GM23248 (cell line): ENCODE data around the gene FCN3. TPM values are rescaled to one million over a fixed set of nuclear protein-coding genes. Genes with fewer than 3 reads are reported as not detected.

Experiments
- DNase-seq: peaks from one replicate; pipeline ENCODE4 v3.0.0-alpha.2; 2015
- H2AFZ ChIP-seq: fragments of 200-600 bp; sonication (generic); 2 replicates; pipeline ENCODE4 v1.6.1; 2016; ENCODE audit warnings: antibody characterized with exemption
- H3F3A ChIP-seq: fragments of 200-600 bp; sonication (generic); 2 replicates; pipeline ENCODE4 v1.6.1; 2016; ENCODE audit warnings: mild to moderate bottlenecking, antibody characterized with exemption, mixed run types; ENCODE audit not compliant: insufficient read depth
- H3K27ac ChIP-seq: fragments of 200-600 bp; sonication (generic); 2 replicates; pipeline ENCODE4 v1.5.1; 2016; ENCODE audit warnings: mild to moderate bottlenecking
- H3K27me3 ChIP-seq: fragments of 200-600 bp; sonication (generic); replicated peaks from 2 replicates; pipeline ENCODE4 v1.6.1; 2016; ENCODE audit warnings: mild to moderate bottlenecking; ENCODE audit not compliant: insufficient read depth
- H3K36me3 ChIP-seq: fragments of 200-600 bp; sonication (generic); 2 replicates; pipeline ENCODE4 v1.6.1; 2016; ENCODE audit warnings: low read depth, mild to moderate bottlenecking
- H3K4me1 ChIP-seq: fragments of 200-600 bp; sonication (generic); 2 replicates; pipeline ENCODE4 v1.6.1; 2016; ENCODE audit warnings: mild to moderate bottlenecking; ENCODE audit not compliant: insufficient read depth
- H3K4me2 ChIP-seq: fragments of 200-600 bp; sonication (generic); one replicate; pipeline ENCODE4 v1.6.1; 2016; ENCODE audit warnings: mild to moderate bottlenecking; ENCODE audit not compliant: unreplicated experiment
- H3K4me3 ChIP-seq: fragments of 200-600 bp; sonication (generic); 2 replicates; pipeline ENCODE4 v1.5.1; 2016; ENCODE audit warnings: mild to moderate bottlenecking
- H3K79me2 ChIP-seq: fragments of 200-600 bp; sonication (generic); 2 replicates; pipeline ENCODE4 v1.6.1; 2016; ENCODE audit warnings: mild to moderate bottlenecking; ENCODE audit not compliant: insufficient read depth
- H3K9ac ChIP-seq: fragments of 200-600 bp; sonication (generic); 2 replicates; pipeline ENCODE4 v1.6.1; 2016; ENCODE audit warnings: mild to moderate bottlenecking
- H3K9me2 ChIP-seq: fragments of 200-600 bp; sonication (generic); 2 replicates; pipeline ENCODE4 v1.6.1; 2016; ENCODE audit warnings: mixed run types, mild to moderate bottlenecking, moderate library complexity; ENCODE audit not compliant: insufficient read depth
- H3K9me3 ChIP-seq: fragments of 200-600 bp; sonication (generic); one replicate; pipeline ENCODE4 v1.6.1; 2017; ENCODE audit warnings: low read depth
- H4K20me1 ChIP-seq: fragments of 200-600 bp; sonication (generic); 2 replicates; pipeline ENCODE4 v1.6.0; 2016; ENCODE audit not compliant: insufficient read depth
- EZH2 ChIP-seq: fragments of 200-600 bp; sonication (generic); IDR thresholded peaks from 2 replicates; pipeline ENCODE4 v1.6.1; 2018; ENCODE audit warnings: antibody characterized with exemption, mild to moderate bottlenecking; ENCODE audit not compliant: insufficient read depth, poor library complexity, severe bottlenecking
- EZH2phosphoT487 ChIP-seq: fragments of 200-600 bp; sonication (generic); IDR thresholded peaks from 2 replicates; pipeline ENCODE4 v1.6.1; 2018; ENCODE audit warnings: antibody characterized with exemption, moderate library complexity, mild to moderate bottlenecking, low read depth; ENCODE audit not compliant: insufficient read depth
- WGBS, 2 experiments: methylation state at CpG; one replicate each; pipeline ENCODE4 v1.1.6; 2015 to 2017; ENCODE audit warnings: low lambda C conversion rate in 2 of 2, low coverage in 1 of 2; ENCODE audit errors: missing lambda C conversion rate in 2 of 2; 5-methylcytosine and 5-hydroxymethylcytosine counted together
- in situ Hi-C: fragments of 300-500 bp; cut with MboI; formaldehyde crosslinking; loops from 2 replicates; pipeline ENCODE4 v1.15.0; 2020
- polyA plus RNA-seq: library from polyadenylated mRNA; unstranded; fragments of >200 nt; fragmentation: Nextera tagmentation; extraction: Ambion mirVana; gene quantifications from 2 replicates; pipeline ENCODE4 v1.2.1, GENCODE V29; 2016
- total RNA-seq: library from RNA; depleted of rRNA; stranded (reverse); fragments of >200 nt; shearing (Covaris generic); gene quantifications from 2 replicates; pipeline ENCODE4 v1.2.3, GENCODE V29; 2014

FCN3 gene
- total and polyA plus RNA-seq, 2 experiments from 2014 or later, result not detected

DNA sequence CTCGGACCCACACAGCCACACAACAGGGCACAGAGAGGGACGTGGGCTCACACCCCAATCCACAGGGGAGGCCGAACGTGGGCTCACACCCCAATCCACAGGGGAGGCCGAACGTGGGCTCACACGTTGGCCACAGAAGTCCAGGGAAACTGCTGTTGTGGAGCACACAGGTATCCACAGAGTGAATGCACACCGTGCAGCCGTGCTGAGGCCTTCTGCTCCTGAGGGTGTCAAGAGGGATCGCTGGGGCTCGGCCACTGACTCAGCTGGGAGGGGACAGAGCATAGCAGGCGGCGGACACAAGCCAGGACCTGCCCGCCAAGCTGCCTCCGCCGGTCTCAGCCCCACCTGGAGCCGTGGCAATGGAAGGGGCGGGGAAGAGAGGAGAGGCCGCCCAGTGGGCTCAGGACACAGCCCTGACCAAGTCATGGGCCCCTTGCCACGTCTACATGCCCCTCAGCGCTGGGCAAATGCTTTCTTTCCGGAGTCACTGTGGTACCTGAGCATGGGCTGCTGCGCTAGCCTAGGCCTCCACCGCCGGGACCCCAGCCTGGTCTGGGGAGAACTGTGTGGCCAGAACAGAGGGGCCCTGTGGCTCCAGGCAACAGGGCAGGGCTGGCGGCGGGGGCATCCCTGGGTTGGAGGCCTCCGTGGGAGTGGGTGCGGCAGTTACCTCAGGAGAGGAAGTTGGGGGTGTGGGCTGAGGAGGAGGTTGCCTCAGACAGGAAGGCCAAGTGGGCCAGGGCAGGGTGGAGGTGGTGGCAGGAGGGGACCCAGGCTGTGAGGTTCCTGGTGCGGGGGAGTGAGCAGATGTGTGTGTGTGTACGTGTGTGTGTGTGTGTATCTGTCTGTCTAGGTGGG, 31.6 kb downstream of the FCN3 start:
- H3K4me2 ChIP-seq, result no peak overlapping the region

DNA sequence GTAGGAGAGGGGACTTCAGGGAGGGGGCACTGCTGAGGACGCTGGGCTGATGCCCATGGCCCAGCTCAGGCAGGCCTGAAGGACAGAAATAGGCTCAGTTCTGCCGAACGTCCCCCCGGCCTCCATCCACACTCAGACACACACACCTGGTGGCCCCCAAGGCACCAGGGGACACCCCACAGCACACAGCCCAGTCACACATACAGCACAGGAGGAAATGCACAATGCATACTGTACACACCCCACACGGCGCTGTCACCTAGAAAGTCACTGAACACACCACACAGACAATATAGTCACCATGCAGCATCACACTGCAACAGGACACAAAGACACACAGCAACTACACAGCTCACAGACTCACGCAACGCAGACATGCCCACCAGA, 32.2 kb downstream of the FCN3 start:
- Histone ChIP-seq H3K27me3 (no peaks in the 10 kb centered on the region), H3K79me2 (no peaks in the 10 kb centered on the region), H3K4me3 (no peak overlapping the region), H4K20me1 (no peaks in the 10 kb centered on the region), H3K4me2 (no peak overlapping the region), H3K9me2 (no peaks in the 10 kb centered on the region), H2AFZ (no peak overlapping the region), H3K9me3 (no peaks in the 10 kb centered on the region), H3F3A (no peaks in the 10 kb centered on the region), H3K9ac (no peak overlapping the region), H3K27ac (no peak overlapping the region), H3K4me1 (peaks cover 14% of the 10 kb centered on the region), H3K36me3 (no peaks in the 10 kb centered on the region)
- no peak for DNase-seq
- TF ChIP-seq EZH2, result no peak
- TF ChIP-seq EZH2phosphoT487, result no peak
- in situ Hi-C loops, result no loop called here
- 91 to 93% methylated on average over 8 of the region's 8 CpGs for WGBS, 2 experiments

More for the DNA sequence above, 31.6 kb downstream of the FCN3 start:
- in situ Hi-C loops, result no loop called here
- 83 to 84% methylated on average over 29 to 31 of the region's 31 CpGs for WGBS, 2 experiments
- H3K9me3 ChIP-seq, result no peaks in the 10 kb centered on the region
- H3K4me1 ChIP-seq, result peaks cover 14% of the 10 kb centered on the region
- no peak for DNase-seq
- H3F3A ChIP-seq, result no peaks in the 10 kb centered on the region
- H3K79me2 ChIP-seq, result no peaks in the 10 kb centered on the region
- H3K36me3 ChIP-seq, result no peaks in the 10 kb centered on the region
- H3K27ac ChIP-seq, result no peak overlapping the region
- H3K9me2 ChIP-seq, result no peaks in the 10 kb centered on the region
- no peaks in the 10 kb centered on the region for H3K27me3 ChIP-seq
- H4K20me1 ChIP-seq, result no peaks in the 10 kb centered on the region
- H3K9ac ChIP-seq, result no peak overlapping the region
- TF ChIP-seq EZH2phosphoT487 (no peak), EZH2 (no peak)
- no peak overlapping the region for H2AFZ ChIP-seq
- H3K4me3 ChIP-seq, result no peak overlapping the region

DNA sequence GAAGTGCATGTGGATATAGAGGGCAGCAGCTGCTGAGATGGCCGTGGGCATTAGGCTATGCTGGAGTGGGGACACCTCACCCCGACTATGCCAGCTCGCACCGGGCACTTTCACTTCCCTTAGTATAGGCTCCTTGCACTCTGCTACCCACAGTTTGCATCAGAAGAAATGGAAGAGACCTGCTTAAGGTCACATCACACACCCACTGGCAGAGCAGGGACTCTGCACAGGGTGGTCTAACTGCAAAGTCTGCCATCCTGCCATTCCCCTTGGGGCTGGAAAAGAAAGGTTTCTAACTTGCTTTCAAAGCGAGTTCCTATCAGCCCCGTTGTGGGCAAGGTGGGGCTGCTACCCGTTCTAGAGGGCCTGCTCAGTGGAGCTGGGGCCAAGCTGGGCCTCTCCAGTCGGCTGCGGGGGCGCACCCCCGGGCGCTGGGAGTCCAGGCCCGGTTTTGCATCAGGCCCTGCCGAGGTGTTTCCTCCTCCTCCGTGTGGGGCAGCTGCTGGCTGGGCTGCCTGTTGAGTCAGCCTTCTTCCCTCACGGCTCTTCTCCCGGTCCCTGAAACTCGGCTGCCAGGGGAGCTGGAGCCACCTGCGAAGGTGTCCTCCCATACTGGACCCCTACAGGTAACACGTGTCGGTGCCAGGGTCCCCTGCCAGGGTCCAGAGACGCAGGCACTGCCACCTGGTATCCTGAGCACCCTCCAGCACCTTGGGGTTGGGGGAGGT, 32.9 kb downstream of the FCN3 start, which contains the start of gene SYTL1:
Gene SYTL1, plus strand, starts transcription at position 498 of the 728 bp plus-strand sequence. CDS start 3,313 bp downstream, outside the sequence.
- Histone ChIP-seq H3F3A (no peaks in the 10 kb centered on the region), H2AFZ (peak within 1 kb of the TSS; percentile 5; the same call in 1 of the 2 replicates), H3K9ac (no peak within 1 kb of the TSS), H3K4me1 (peaks cover 14% of the 10 kb centered on the region), H3K4me3 (no peak within 1 kb of the TSS), H3K79me2 (no peaks in the 10 kb centered on the region), H3K36me3 (no peaks in the 10 kb centered on the region), H3K27me3 (no peaks in the 10 kb centered on the region), H3K4me2 (no peak within 1 kb of the TSS), H4K20me1 (no peaks in the 10 kb centered on the region), H3K9me3 (no peaks in the 10 kb centered on the region), H3K9me2 (no peaks in the 10 kb centered on the region), H3K27ac (no peak within 1 kb of the TSS)
- DNase-seq, result peak; percentile 82
- WGBS, 2 experiments, result 38 to 39% methylated on average over 20 of the region's 22 CpGs
- TF ChIP-seq EZH2phosphoT487 (no peak), EZH2 (no peak)
- in situ Hi-C loops, result no loop called here

DNA sequence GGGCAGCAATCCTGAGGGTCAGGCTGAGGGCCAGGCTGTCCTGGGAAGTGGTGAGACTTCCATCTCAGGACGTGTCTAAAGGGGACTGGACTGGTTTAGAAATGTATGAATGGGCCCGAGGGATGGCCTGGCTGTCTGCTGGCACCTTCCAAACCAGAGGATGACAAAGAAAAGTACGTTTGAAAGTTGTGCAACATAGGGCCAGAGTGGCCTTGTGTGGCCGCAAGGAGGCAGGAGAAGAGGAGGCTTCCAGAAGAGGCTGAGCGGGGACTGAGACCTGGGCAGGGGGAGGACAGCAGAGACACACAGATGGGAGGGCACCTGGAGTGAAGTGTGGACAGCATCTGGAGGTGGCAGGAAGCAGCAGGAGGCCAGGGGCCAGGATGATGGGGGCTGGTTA, 35.4 kb downstream of the FCN3 start:
- Histone ChIP-seq H3K36me3 (peaks cover 5% of the 10 kb centered on the region; the same call in 1 of the 2 replicates), H4K20me1 (no peaks in the 10 kb centered on the region), H3K9me2 (no peaks in the 10 kb centered on the region), H2AFZ (no peak overlapping the region), H3K27me3 (no peaks in the 10 kb centered on the region), H3K4me3 (no peak overlapping the region), H3K9ac (no peak overlapping the region), H3K9me3 (no peaks in the 10 kb centered on the region), H3K4me1 (peaks cover 14% of the 10 kb centered on the region), H3K79me2 (no peaks in the 10 kb centered on the region), H3K27ac (no peak overlapping the region), H3F3A (no peaks in the 10 kb centered on the region), H3K4me2 (no peak overlapping the region)
- TF ChIP-seq EZH2phosphoT487 (no peak), EZH2 (no peak)
- 71 to 76% methylated on average over 5 of the region's 5 CpGs for WGBS, 2 experiments
- in situ Hi-C loops, result no loop called here
- no peak for DNase-seq
